ENCODE results near the gene BAIAP2. TPM values are rescaled to one million over a fixed set of nuclear protein-coding genes. Genes with fewer than 3 reads are reported as not detected.

Gene BAIAP2
- total and polyA plus RNA-seq, 2 of the 13 experiments (the other 11 are each of a cell fraction or from before 2014, with no cell fraction given) = 22.5 to 24.0 TPM

GRCh38 chr17:81044764-81045589 lies 10.0 kb downstream of the BAIAP2 start (continued):
- no peak for TF ChIP-seq RERE (CRISPR knock-in tag; IDR thresholded peaks at IDR 0.05; ENCODE audit: low read depth)
- no peak for TF ChIP-seq TCF7 (IDR thresholded peaks at IDR 0.05; ENCODE audit: low read depth)
- peak; percentile 77 for TF ChIP-seq MED8 (CRISPR knock-in tag; IDR thresholded peaks at IDR 0.05; ENCODE audit: insufficient replicate concordance)
- TF ChIP-seq ZNF773 (CRISPR knock-in tag; IDR thresholded peaks at IDR 0.05; ENCODE audit: borderline replicate concordance) = no peak
- TF ChIP-seq ZNF790 (CRISPR knock-in tag; IDR thresholded peaks at IDR 0.05; ENCODE audit: borderline replicate concordance) = no peak
- TF ChIP-seq ZNF431 (CRISPR knock-in tag; IDR thresholded peaks at IDR 0.05; ENCODE audit: borderline replicate concordance, low read depth) = 0 out of 2 replicates have a peak, but pooled peaks have one; percentile 34
- TF ChIP-seq ZNF142 (CRISPR knock-in tag; IDR thresholded peaks at IDR 0.05) = no peak; the same call in 1 of the 2 replicates
- TF ChIP-seq FOXK1 (CRISPR knock-in tag; IDR thresholded peaks at IDR 0.05; ENCODE audit: borderline replicate concordance, low read depth) = 0 out of 2 replicates have a peak, but pooled peaks have one; percentile 26
- TF ChIP-seq SCMH1 (CRISPR knock-in tag; IDR thresholded peaks at IDR 0.05; ENCODE audit: borderline replicate concordance) = no peak
- no peak for TF ChIP-seq ZFAT (CRISPR knock-in tag; conservative IDR thresholded peaks at IDR 0.05)
- peak; percentile 34; the same call in 1 of the 2 replicates for TF ChIP-seq NCOR1 (IDR thresholded peaks at IDR 0.05; ENCODE audit: borderline replicate concordance, low read length)
- TF ChIP-seq PBX3 (CRISPR knock-in tag; IDR thresholded peaks at IDR 0.05; ENCODE audit: borderline replicate concordance) = no peak
- no peak for TF ChIP-seq ZNF24 (IDR thresholded peaks at IDR 0.05)
- peak; percentile 50; the same call in 1 of the 2 replicates for TF ChIP-seq MED1 (CRISPR knock-in tag; IDR thresholded peaks at IDR 0.05)
- TF ChIP-seq MEIS2 (CRISPR knock-in tag; IDR thresholded peaks at IDR 0.05) = no peak; the same call in 1 of the 2 replicates
- TF ChIP-seq ZNF34 (CRISPR knock-in tag; IDR thresholded peaks at IDR 0.05; ENCODE audit: borderline replicate concordance) = no peak
